GM18951 (cell line): ENCODE measurements around the gene GLS.

ENCODE experiments used
- POLR2A ChIP-seq: IDR thresholded peaks from 4 replicates; pipeline ENCODE4 v1.6.1; 2011; ENCODE audit warnings: mild to moderate bottlenecking; ENCODE audit not compliant: insufficient read length, insufficient read depth; ENCODE audit errors: extremely low read depth
- in situ Hi-C: fragments of 300-500 bp; cut with MboI; formaldehyde crosslinking; loops from one replicate; pipeline ENCODE4 v1.12.0; 2022; ENCODE audit warnings: low sequenced_read_pairs, mixed read lengths, inconsistent platforms; ENCODE audit not compliant: unreplicated experiment

Gene GLS

GRCh38 chr2:191012346-191012745 lies 131.7 kb downstream of the GLS start:
- in situ Hi-C loops = no loop called here
- peak; percentile 33 for TF ChIP-seq POLR2A

DNA sequence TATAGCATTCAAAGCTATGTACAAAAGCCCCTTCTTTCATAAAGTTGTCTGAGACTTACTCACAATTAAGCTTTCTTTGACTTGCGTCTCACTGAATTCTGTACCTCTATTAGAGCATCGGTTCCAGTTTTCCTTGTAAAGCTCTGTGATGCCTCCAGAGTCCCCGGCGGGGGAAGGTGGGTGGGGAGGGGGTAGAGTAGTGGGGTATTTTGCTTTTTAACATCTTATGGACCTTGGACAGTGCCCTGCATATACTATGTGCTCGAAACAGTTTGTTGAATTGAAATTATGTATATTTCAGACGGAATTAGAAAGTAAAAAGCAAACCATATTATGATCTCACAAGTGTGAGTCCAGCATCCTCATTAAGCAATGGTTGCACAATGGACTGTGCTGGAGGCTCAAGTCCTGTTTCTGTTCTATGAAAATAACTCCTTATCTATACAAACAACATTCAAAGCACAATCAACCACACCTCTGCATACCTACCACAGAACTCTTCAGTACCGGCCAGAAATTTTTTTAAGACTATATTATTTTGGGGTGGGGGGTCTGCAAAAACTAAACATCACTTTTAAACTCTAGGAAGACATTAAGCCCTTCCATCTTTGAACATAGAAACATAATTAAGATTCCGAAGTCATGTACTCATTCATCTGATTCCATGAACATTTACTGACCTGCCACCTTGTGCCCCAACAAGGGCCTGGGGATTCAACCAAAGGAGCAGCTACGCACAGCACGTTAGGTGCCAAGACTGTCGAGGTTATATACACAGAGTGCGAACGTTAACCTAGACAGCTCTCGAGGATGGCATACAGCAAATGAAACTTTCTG lies 132.4 kb downstream of the GLS start:
- TF ChIP-seq POLR2A = no peak
- in situ Hi-C loops = no loop called here

- no peak for TF ChIP-seq POLR2A
- in situ Hi-C loops = no loop called here
Observed at GRCh38 chr2:191013682-191013931, 133.0 kb downstream of the GLS start.

GRCh38 chr2:191013932-191014652 lies 133.5 kb downstream of the GLS start, which contains the start of gene STAT1:
STAT1 (minus strand) TSS chr2:191014171; CDS start chr2:191010003, 4,168 bp downstream.
- in situ Hi-C loops = no loop called here
- TF ChIP-seq POLR2A = peak; percentile 100

DNA sequence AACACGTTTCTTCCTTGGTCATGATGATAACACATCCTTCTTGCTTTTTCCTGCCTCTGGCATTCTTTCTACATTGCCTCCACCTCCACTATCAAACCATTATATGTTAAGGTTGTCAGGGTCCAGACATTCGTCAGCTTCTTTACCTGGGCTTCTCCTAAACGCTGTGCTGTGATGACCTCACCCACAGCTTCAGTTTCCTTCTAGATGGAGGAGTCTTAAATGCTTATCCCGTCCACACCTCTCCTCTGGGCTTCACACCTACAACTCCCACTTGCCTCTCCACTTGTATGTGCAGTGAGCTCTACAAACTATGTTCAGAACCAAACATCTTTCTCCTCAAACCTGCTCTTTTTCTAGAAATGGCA lies 134.0 kb downstream of the GLS start:
- in situ Hi-C loops = no loop called here
- TF ChIP-seq POLR2A = no peak
